ENCODE data around the gene SFRP5. TPM values are rescaled to one million over a fixed set of nuclear protein-coding genes. Genes with fewer than 3 reads are reported as not detected.

The SFRP5 gene
- total RNA-seq, 1 donor from 2014 or later = 1.7 TPM

DNA sequence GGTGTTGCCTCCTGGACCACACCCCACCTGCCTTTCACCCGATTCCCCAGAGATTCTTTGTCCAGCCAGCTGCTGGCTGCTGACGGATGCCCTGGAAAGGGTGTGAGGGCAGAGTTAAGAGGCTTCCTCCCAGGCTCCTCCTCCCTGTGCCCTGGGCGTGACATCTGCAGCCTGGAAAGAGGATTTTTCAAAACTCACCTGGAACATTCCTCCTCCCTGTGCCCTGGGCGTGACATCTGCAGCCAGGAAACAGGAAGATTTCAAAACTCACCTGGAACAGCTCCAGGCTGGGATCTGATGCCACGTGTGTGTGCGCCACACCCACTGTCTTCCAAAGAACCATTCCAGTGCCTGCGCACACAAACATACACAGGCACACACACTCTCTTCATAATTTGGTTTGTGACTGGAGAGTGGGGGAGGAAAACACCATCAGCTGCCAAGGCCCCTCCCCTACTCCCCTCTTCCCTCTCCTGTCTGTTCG is 53.1 kb downstream of the SFRP5 start:
- peaks cover 64% of the 10 kb centered on the region for H3K4me1 ChIP-seq
- no peaks in the 10 kb centered on the region for H3K9me3 ChIP-seq
- H3K4me3 ChIP-seq = no peak overlapping the region
- peak overlapping the region; percentile 97 for H3K27ac ChIP-seq
- H3K27me3 ChIP-seq = no peaks in the 10 kb centered on the region
- intact Hi-C loops (cut with DNase I) = no loop called here
- peak in 1 of 2 donors; percentile 98 for DNase-seq (ENCODE audit: extremely low spot score in 2 of 2)
- peaks cover 0 to 10% of the 10 kb centered on the region in 2 donors for H3K36me3 ChIP-seq
- peak; percentile 76 to 89 for TF ChIP-seq POLR2AphosphoS5 (IDR thresholded peaks at IDR 0.05; ENCODE audit: insufficient read depth in 1 of 2, low read depth in 1 of 2)
- TF ChIP-seq, protein P1, sequence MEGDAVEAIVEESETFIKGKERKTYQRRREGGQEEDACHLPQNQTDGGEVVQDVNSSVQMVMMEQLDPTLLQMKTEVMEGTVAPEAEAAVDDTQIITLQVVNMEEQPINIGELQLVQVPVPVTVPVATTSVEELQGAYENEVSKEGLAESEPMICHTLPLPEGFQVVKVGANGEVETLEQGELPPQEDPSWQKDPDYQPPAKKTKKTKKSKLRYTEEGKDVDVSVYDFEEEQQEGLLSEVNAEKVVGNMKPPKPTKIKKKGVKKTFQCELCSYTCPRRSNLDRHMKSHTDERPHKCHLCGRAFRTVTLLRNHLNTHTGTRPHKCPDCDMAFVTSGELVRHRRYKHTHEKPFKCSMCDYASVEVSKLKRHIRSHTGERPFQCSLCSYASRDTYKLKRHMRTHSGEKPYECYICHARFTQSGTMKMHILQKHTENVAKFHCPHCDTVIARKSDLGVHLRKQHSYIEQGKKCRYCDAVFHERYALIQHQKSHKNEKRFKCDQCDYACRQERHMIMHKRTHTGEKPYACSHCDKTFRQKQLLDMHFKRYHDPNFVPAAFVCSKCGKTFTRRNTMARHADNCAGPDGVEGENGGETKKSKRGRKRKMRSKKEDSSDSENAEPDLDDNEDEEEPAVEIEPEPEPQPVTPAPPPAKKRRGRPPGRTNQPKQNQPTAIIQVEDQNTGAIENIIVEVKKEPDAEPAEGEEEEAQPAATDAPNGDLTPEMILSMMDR (IDR thresholded peaks at IDR 0.05) = no peak
- TF ChIP-seq POLR2A (IDR thresholded peaks at IDR 0.05) = peak in 1 of 2 donors; percentile 8

DNA sequence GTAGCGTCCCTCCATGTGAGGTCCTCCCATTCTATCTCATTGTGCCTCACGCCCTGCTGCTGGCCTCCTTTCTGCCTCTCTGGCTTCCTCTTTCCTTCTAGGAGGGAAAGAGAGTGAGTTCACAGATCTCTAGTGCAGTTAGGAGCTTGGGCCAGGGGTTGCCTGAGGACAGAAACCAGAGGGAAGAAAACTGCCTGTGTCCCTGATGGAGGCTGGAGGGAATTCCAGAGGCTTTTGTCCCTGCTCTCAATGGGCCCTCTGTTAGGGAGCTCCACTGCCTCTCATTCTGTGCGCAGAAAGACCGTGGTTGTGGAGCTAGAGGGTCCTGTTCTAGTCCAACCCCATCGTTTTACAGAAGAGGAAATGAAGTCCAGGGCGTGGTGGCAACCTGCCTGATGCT is 53.6 kb downstream of the SFRP5 start:
- intact Hi-C loops (cut with DNase I) = no loop called here
- TF ChIP-seq, protein P1 (IDR thresholded peaks at IDR 0.05) = no peak
- TF ChIP-seq POLR2AphosphoS5 (IDR thresholded peaks at IDR 0.05; ENCODE audit: insufficient read depth in 1 of 2, low read depth in 1 of 2) (no peak), POLR2A (IDR thresholded peaks at IDR 0.05) (no peak)
- no peak for DNase-seq (ENCODE audit: extremely low spot score in 2 of 2)
- Histone ChIP-seq H3K4me3 (no peak overlapping the region), H3K4me1 (peaks cover 67% of the 10 kb centered on the region), H3K27me3 (no peaks in the 10 kb centered on the region), H3K9me3 (no peaks in the 10 kb centered on the region), H3K36me3 (peaks cover 0 to 10% of the 10 kb centered on the region in 2 donors), H3K27ac (peak overlapping the region; percentile 97)

DNA sequence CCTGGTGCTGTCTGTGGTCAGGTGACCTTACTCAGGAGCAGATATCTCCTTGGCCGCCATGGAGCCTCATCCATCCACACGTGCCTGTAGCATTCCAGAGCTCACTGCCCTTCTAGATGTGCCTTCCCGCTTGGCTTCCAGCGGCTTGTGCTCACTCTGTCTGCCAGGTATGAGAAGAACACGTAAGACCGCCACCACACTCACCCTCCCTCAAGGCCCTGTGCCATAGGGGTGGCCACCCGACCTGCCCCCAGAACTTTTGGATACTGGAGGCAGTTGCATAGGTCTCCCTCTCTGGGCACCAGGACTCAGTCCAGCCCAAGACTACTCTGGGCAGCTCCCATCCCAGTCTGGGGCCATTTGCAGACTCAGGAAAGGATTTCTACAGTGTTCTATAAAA is 54.2 kb downstream of the SFRP5 start:
- intact Hi-C loops (cut with DNase I) = no loop called here
- peaks cover 0 to 10% of the 10 kb centered on the region in 2 donors for H3K36me3 ChIP-seq
- TF ChIP-seq POLR2AphosphoS5 (IDR thresholded peaks at IDR 0.05; ENCODE audit: insufficient read depth in 1 of 2, low read depth in 1 of 2) (no peak), POLR2A (IDR thresholded peaks at IDR 0.05) (no peak)
- TF ChIP-seq, protein P1 (IDR thresholded peaks at IDR 0.05) = no peak
- no peak overlapping the region for H3K4me3 ChIP-seq
- peaks cover 72% of the 10 kb centered on the region for H3K4me1 ChIP-seq
- H3K9me3 ChIP-seq = no peaks in the 10 kb centered on the region
- no peaks in the 10 kb centered on the region for H3K27me3 ChIP-seq
- DNase-seq (ENCODE audit: extremely low spot score in 2 of 2) = no peak
- H3K27ac ChIP-seq = peak overlapping the region; percentile 97

Other genes with a start within 250 kb of the SFRP5 start
- gene ANKRD2, start 199.2 kb downstream of the SFRP5 start, total RNA-seq = not detected
- 0.98 TPM for gene HOGA1, start 187.6 kb downstream of the SFRP5 start, total RNA-seq
- not detected for gene C10orf62, start 182.3 kb downstream of the SFRP5 start, total RNA-seq
- 1.7 TPM for gene MORN4, start 138.5 kb downstream of the SFRP5 start, total RNA-seq
- 17.7 TPM for gene PI4K2A, start 131.3 kb downstream of the SFRP5 start, total RNA-seq
- 125 TPM for gene AVPI1, start 84.8 kb downstream of the SFRP5 start, total RNA-seq
- gene MARVELD1, start 58.3 kb downstream of the SFRP5 start, total RNA-seq = 24.1 TPM
- 28.0 TPM for gene ZFYVE27, start 34.9 kb downstream of the SFRP5 start, total RNA-seq
- 2.5 TPM for gene GOLGA7B, start 77.8 kb upstream of the SFRP5 start, total RNA-seq

Data from vagina (tissue), 2 donors.